Measurements from ENCODE around the gene UBL5. TPM values are rescaled to one million over a fixed set of nuclear protein-coding genes. Genes with fewer than 3 reads are reported as not detected.

UBL5 gene
- total RNA-seq, 1 donor from 2014 or later = 547 TPM

GRCh38 chr19:9847087-9847671 is 19.5 kb downstream of the UBL5 start:
- H3K9me3 ChIP-seq (ENCODE audit: insufficient read depth, low read depth, low read length) = no peaks in the 10 kb centered on the region
- H3K36me3 ChIP-seq (ENCODE audit: insufficient read depth, low read length) = peaks cover 14% of the 10 kb centered on the region
- H3K27me3 Mint-ChIP-seq (ENCODE audit: low read depth, unreplicated experiment) = no peaks in the 10 kb centered on the region
- H2AFZ ChIP-seq (ENCODE audit: low read depth, low read length) = peak overlapping the region; percentile 5
- no peaks in the 10 kb centered on the region for H3K9me3 Mint-ChIP-seq (ENCODE audit: unreplicated experiment)
- peak; percentile 74 for TF ChIP-seq CTCF (IDR thresholded peaks at IDR 0.05; ENCODE audit: insufficient read depth, low read depth, low read length)
- TF ChIP-seq EZH2 (IDR thresholded peaks at IDR 0.05; ENCODE audit: insufficient read depth, low read length) = no peak
- H3K27ac ChIP-seq (ENCODE audit: low read depth, low read length) = peak overlapping the region; percentile 55
- H4K20me1 ChIP-seq (ENCODE audit: insufficient read depth, low read length) = peaks cover 55% of the 10 kb centered on the region
- FAIRE-seq (peak; percentile 95), DNase-seq (ENCODE audit: low read depth) (peak; percentile 90)
- H3K36me3 Mint-ChIP-seq (ENCODE audit: low read depth, unreplicated experiment) = peaks cover 28% of the 10 kb centered on the region
- H3K4me3 ChIP-seq (ENCODE audit: insufficient read depth, low read depth, low read length) = no peak overlapping the region
- peak overlapping the region; percentile 38 for H3K27ac Mint-ChIP-seq (ENCODE audit: unreplicated experiment)
- peaks cover 10% of the 10 kb centered on the region for H3K4me1 ChIP-seq (ENCODE audit: insufficient read depth, low read length)
- peaks cover 9% of the 10 kb centered on the region for H3K79me2 ChIP-seq (ENCODE audit: insufficient read depth, low read length)
- no peak overlapping the region for H3K4me2 ChIP-seq (ENCODE audit: low read length)
- no peaks in the 10 kb centered on the region for H3K27me3 ChIP-seq (ENCODE audit: insufficient read depth, low read length)
- peaks cover 20% of the 10 kb centered on the region for H3K4me1 Mint-ChIP-seq (ENCODE audit: low read depth, unreplicated experiment)
- H3K9ac ChIP-seq (ENCODE audit: low read length) = peak overlapping the region; percentile 41
- no peak overlapping the region for H3K4me3 Mint-ChIP-seq (ENCODE audit: unreplicated experiment)

- Histone ChIP-seq H3K4me2 (ENCODE audit: low read length) (no peak overlapping the region), H3K27ac (ENCODE audit: low read depth, low read length) (no peak overlapping the region), H3K27me3 (ENCODE audit: insufficient read depth, low read length) (no peaks in the 10 kb centered on the region), H3K9ac (ENCODE audit: low read length) (no peak overlapping the region), H4K20me1 (ENCODE audit: insufficient read depth, low read length) (peaks cover 55% of the 10 kb centered on the region), H3K4me1 (ENCODE audit: insufficient read depth, low read length) (peaks cover 14% of the 10 kb centered on the region), H3K36me3 (ENCODE audit: insufficient read depth, low read length) (peaks cover 9% of the 10 kb centered on the region), H3K4me3 (ENCODE audit: insufficient read depth, low read depth, low read length) (no peak overlapping the region), H3K9me3 (ENCODE audit: insufficient read depth, low read depth, low read length) (no peaks in the 10 kb centered on the region), H2AFZ (ENCODE audit: low read depth, low read length) (no peak overlapping the region), H3K79me2 (ENCODE audit: insufficient read depth, low read length) (peaks cover 9% of the 10 kb centered on the region)
- Mint-ChIP-seq H3K36me3 (ENCODE audit: low read depth, unreplicated experiment) (peaks cover 24% of the 10 kb centered on the region), H3K27ac (ENCODE audit: unreplicated experiment) (no peak overlapping the region), H3K4me3 (ENCODE audit: unreplicated experiment) (no peak overlapping the region), H3K4me1 (ENCODE audit: low read depth, unreplicated experiment) (peaks cover 26% of the 10 kb centered on the region), H3K9me3 (ENCODE audit: unreplicated experiment) (no peaks in the 10 kb centered on the region), H3K27me3 (ENCODE audit: low read depth, unreplicated experiment) (no peaks in the 10 kb centered on the region)
- no peak for FAIRE-seq
- TF ChIP-seq CTCF (IDR thresholded peaks at IDR 0.05; ENCODE audit: insufficient read depth, low read depth, low read length) (peak; percentile 9), EZH2 (IDR thresholded peaks at IDR 0.05; ENCODE audit: insufficient read depth, low read length) (no peak)
- no peak for DNase-seq (ENCODE audit: low read depth)
Observed at GRCh38 chr19:9848060-9848459, 20.3 kb downstream of the UBL5 start.

- H3K79me2 ChIP-seq (ENCODE audit: insufficient read depth, low read length) = peaks cover 9% of the 10 kb centered on the region
- FAIRE-seq = no peak
- no peak overlapping the region for H3K4me2 ChIP-seq (ENCODE audit: low read length)
- no peak for DNase-seq (ENCODE audit: low read depth)
- Mint-ChIP-seq H3K27ac (ENCODE audit: unreplicated experiment) (no peak overlapping the region), H3K4me1 (ENCODE audit: low read depth, unreplicated experiment) (peaks cover 32% of the 10 kb centered on the region), H3K4me3 (ENCODE audit: unreplicated experiment) (no peak overlapping the region), H3K27me3 (ENCODE audit: low read depth, unreplicated experiment) (no peaks in the 10 kb centered on the region), H3K36me3 (ENCODE audit: low read depth, unreplicated experiment) (peaks cover 24% of the 10 kb centered on the region), H3K9me3 (ENCODE audit: unreplicated experiment) (peaks cover under 1% of the 10 kb centered on the region)
- TF ChIP-seq EZH2 (IDR thresholded peaks at IDR 0.05; ENCODE audit: insufficient read depth, low read length) = no peak
- no peak for TF ChIP-seq CTCF (IDR thresholded peaks at IDR 0.05; ENCODE audit: insufficient read depth, low read depth, low read length)
- peaks cover 5% of the 10 kb centered on the region for H3K36me3 ChIP-seq (ENCODE audit: insufficient read depth, low read length)
- peaks cover 50% of the 10 kb centered on the region for H4K20me1 ChIP-seq (ENCODE audit: insufficient read depth, low read length)
- peaks cover 17% of the 10 kb centered on the region for H3K4me1 ChIP-seq (ENCODE audit: insufficient read depth, low read length)
- H3K9ac ChIP-seq (ENCODE audit: low read length) = no peak overlapping the region
- no peaks in the 10 kb centered on the region for H3K9me3 ChIP-seq (ENCODE audit: insufficient read depth, low read depth, low read length)
- H3K4me3 ChIP-seq (ENCODE audit: insufficient read depth, low read depth, low read length) = no peak overlapping the region
- no peak overlapping the region for H2AFZ ChIP-seq (ENCODE audit: low read depth, low read length)
- H3K27me3 ChIP-seq (ENCODE audit: insufficient read depth, low read length) = no peaks in the 10 kb centered on the region
- H3K27ac ChIP-seq (ENCODE audit: low read depth, low read length) = no peak overlapping the region
Observed at GRCh38 chr19:9848762-9849161, 21.0 kb downstream of the UBL5 start.

Data from astrocyte (in vitro differentiated cells and primary cell).